HL-60 (cell line): ENCODE results near the gene NYAP1.

Source experiments
- CTCF ChIP-seq: IDR thresholded peaks from one replicate; pipeline ENCODE4 v1.5.1; 2011; ENCODE audit warnings: low read length, control low read depth, inconsistent platforms; ENCODE audit not compliant: insufficient read depth
- GABPA ChIP-seq: IDR thresholded peaks from 2 replicates; pipeline ENCODE4 v1.6.1; 2012; ENCODE audit warnings: low read depth
- POLR2AphosphoS5 ChIP-seq: IDR thresholded peaks from 2 replicates; pipeline ENCODE4 v1.6.1; 2012; ENCODE audit warnings: low read depth

DNA sequence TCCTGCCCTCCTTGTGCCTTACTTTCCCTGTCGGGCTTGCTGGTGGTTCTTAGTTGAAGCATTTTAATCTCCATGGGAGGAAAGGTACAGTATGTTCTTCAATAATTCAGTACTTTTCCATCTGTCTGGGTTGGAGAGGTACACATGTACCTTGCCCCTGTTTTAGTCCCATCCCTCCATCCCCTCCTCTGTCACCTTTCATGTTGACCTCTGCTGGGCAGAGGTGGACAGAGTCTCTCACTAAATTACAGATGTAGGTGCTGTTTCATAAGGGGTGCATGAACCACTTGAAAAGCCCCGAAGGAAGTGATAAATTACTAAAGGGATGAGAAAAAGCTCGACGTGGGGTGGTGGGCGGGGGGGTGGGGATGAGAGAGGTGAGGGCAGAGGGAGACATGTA is 60.7 kb downstream of the NYAP1 start:
- no peak for TF ChIP-seq POLR2AphosphoS5
- no peak for TF ChIP-seq CTCF
- no peak for TF ChIP-seq GABPA
